ENCODE data around the gene PEAK3.

PEAK3 gene

GRCh38 chr19:2271234-2272103 is 10.5 kb downstream of the PEAK3 start:
- no peak for DNase-seq (ENCODE audit: low read depth in 2 of 3, low spot score in 2 of 3)

- peak in 2 of 3 experiments; percentile 36 to 60 for DNase-seq (ENCODE audit: low read depth in 2 of 3, low spot score in 2 of 3)
Observed at GRCh38 chr19:2270423-2271233, 11.3 kb downstream of the PEAK3 start.

GRCh38 chr19:2270157-2270422 is 11.9 kb downstream of the PEAK3 start:
- no peak for DNase-seq (ENCODE audit: low read depth in 2 of 3, low spot score in 2 of 3)

GRCh38 chr19:2269244-2270156 is 12.5 kb downstream of the PEAK3 start:
- peak; percentile 98 to 99 (median 98) for DNase-seq (ENCODE audit: low read depth in 2 of 3, low spot score in 2 of 3)

- DNase-seq (ENCODE audit: low read depth in 2 of 3, low spot score in 2 of 3) = no peak
Observed at GRCh38 chr19:2268861-2269243, 13.1 kb downstream of the PEAK3 start.

GRCh38 chr19:2268480-2268830 is 13.5 kb downstream of the PEAK3 start:
- no peak for DNase-seq (ENCODE audit: low read depth in 2 of 3, low spot score in 2 of 3)

- DNase-seq (ENCODE audit: low read depth in 2 of 3, low spot score in 2 of 3) = no peak
Observed at GRCh38 chr19:2266183-2266993, 15.6 kb downstream of the PEAK3 start.

GRCh38 chr19:2261438-2262172 is 20.4 kb downstream of the PEAK3 start:
- no peak for DNase-seq (ENCODE audit: low read depth in 2 of 3, low spot score in 2 of 3)

GRCh38 chr19:2260341-2260805 is 21.6 kb downstream of the PEAK3 start:
- no peak for DNase-seq (ENCODE audit: low read depth in 2 of 3, low spot score in 2 of 3)

- DNase-seq (ENCODE audit: low read depth in 2 of 3, low spot score in 2 of 3) = no peak
Observed at GRCh38 chr19:2259336-2259735, 22.6 kb downstream of the PEAK3 start.

- no peak for DNase-seq (ENCODE audit: low read depth in 2 of 3, low spot score in 2 of 3)
Observed at GRCh38 chr19:2255982-2256685, 25.8 kb downstream of the PEAK3 start, which contains the start of gene JSRP1. Gene JSRP1 (minus strand): TSS chr19:2256417. CDS start chr19:2255314, 1,103 bp downstream.

- no peak for DNase-seq (ENCODE audit: low read depth in 2 of 3, low spot score in 2 of 3)
Observed at GRCh38 chr19:2255112-2255845, 26.7 kb downstream of the PEAK3 start.

- no peak for DNase-seq (ENCODE audit: low read depth in 2 of 3, low spot score in 2 of 3)
Observed at GRCh38 chr19:2254064-2254872, 27.7 kb downstream of the PEAK3 start.

GRCh38 chr19:2253106-2254063 is 28.6 kb downstream of the PEAK3 start:
- no peak for DNase-seq (ENCODE audit: low read depth in 2 of 3, low spot score in 2 of 3)

GRCh38 chr19:2252797-2253105 is 29.2 kb downstream of the PEAK3 start:
- DNase-seq (ENCODE audit: low read depth in 2 of 3, low spot score in 2 of 3) = no peak

- no peak for DNase-seq (ENCODE audit: low read depth in 2 of 3, low spot score in 2 of 3)
Observed at GRCh38 chr19:2252055-2252796, 29.7 kb downstream of the PEAK3 start.

Data from activated CD8-positive, alpha-beta memory T cell treated with anti-CD3 and anti-CD28 coated beads for 48 hours (primary cell).